KMS-11 (cell line): Measurements from ENCODE around the gene DOCK7.

ENCODE experiments used
- H2AFZ ChIP-seq: fragments of 200-600 bp; sonication (generic); 2 replicates; pipeline ENCODE4 v1.6.1; 2016; ENCODE audit warnings: antibody characterized with exemption, mixed run types, low read depth
- H3K27ac ChIP-seq: fragments of 200-600 bp; sonication (generic); 2 replicates; pipeline ENCODE4 v1.6.1; 2016; ENCODE audit warnings: mild to moderate bottlenecking, mixed run types
- H3K27me3 ChIP-seq: fragments of 200-600 bp; sonication (generic); 2 replicates; pipeline ENCODE4 v1.6.1; 2017; ENCODE audit warnings: mild to moderate bottlenecking, low read depth, mixed run types, moderate library complexity; ENCODE audit not compliant: insufficient read depth
- H3K36me3 ChIP-seq: fragments of 200-600 bp; sonication (generic); 2 replicates; pipeline ENCODE4 v1.6.1; 2017; ENCODE audit warnings: mild to moderate bottlenecking, mixed run types; ENCODE audit not compliant: insufficient read depth
- H3K4me1 ChIP-seq: fragments of 200-600 bp; sonication (generic); 2 replicates; pipeline ENCODE4 v1.6.1; 2016; ENCODE audit warnings: mild to moderate bottlenecking, low read depth, mixed run types; ENCODE audit not compliant: poor library complexity, severe bottlenecking
- H3K4me2 ChIP-seq: fragments of 200-600 bp; sonication (generic); 2 replicates; pipeline ENCODE4 v1.7.0; 2016; ENCODE audit warnings: mild to moderate bottlenecking, mixed run types
- H3K4me3 ChIP-seq: fragments of 200-600 bp; sonication (generic); IDR thresholded peaks from 2 replicates; pipeline ENCODE4 v1.6.1; 2017; ENCODE audit warnings: low read depth, low read length, mixed read lengths; ENCODE audit not compliant: insufficient read depth
- H3K79me2 ChIP-seq: fragments of 200-600 bp; sonication (generic); 2 replicates; pipeline ENCODE4 v1.6.1; 2016; ENCODE audit warnings: low read depth, mixed run types; ENCODE audit not compliant: insufficient read depth
- H3K9ac ChIP-seq: fragments of 200-600 bp; sonication (generic); 2 replicates; pipeline ENCODE4 v1.6.1; 2016; ENCODE audit warnings: mild to moderate bottlenecking, mixed run types
- H4K20me1 ChIP-seq: fragments of 200-600 bp; sonication (generic); 2 replicates; pipeline ENCODE4 v1.6.1; 2016; ENCODE audit warnings: mild to moderate bottlenecking, mixed run types; ENCODE audit not compliant: insufficient read depth
- CTCF ChIP-seq: fragments of 200-600 bp; sonication (generic); conservative IDR thresholded peaks from 2 replicates; pipeline ENCODE4 v1.6.1; 2017; ENCODE audit warnings: low read depth, mild to moderate bottlenecking, antibody characterized with exemption, low read length, moderate library complexity, mixed read lengths

The DOCK7 gene

GRCh38 chr1:62500210-62500609 lies 188.0 kb downstream of the DOCK7 start:
- Histone ChIP-seq H3K4me2 (no peak overlapping the region), H3K4me1 (no peaks in the 10 kb centered on the region), H3K36me3 (no peaks in the 10 kb centered on the region), H4K20me1 (no peaks in the 10 kb centered on the region), H3K79me2 (no peaks in the 10 kb centered on the region), H2AFZ (no peak overlapping the region), H3K9ac (no peak overlapping the region), H3K4me3 (no peak overlapping the region), H3K27me3 (no peaks in the 10 kb centered on the region), H3K27ac (no peak overlapping the region)
- no peak for TF ChIP-seq CTCF

DNA sequence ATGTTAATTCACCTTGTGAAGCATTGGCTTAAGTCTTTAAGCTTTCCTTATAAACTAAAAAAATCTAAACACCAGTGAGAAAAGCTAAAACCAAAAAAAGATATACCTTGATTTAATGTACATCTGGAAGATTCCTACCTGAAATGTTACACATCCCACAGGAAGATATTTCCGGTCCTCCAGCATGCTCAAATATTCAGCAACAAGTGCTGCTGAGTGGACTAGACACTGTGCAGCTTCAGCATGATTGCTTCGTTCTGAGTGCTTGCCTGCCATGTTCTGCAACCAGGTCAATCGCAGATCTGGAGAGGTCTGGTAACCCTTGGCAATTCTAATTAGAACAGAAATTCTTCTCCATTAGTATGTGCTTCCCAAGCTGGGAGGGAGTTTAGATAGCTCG lies 194.0 kb downstream of the DOCK7 start:
- H3K79me2 ChIP-seq: no peaks in the 10 kb centered on the region
- H4K20me1 ChIP-seq: no peaks in the 10 kb centered on the region
- no peak overlapping the region for H3K27ac ChIP-seq
- no peak overlapping the region for H3K9ac ChIP-seq
- H3K27me3 ChIP-seq: no peaks in the 10 kb centered on the region
- H3K4me3 ChIP-seq: no peak overlapping the region
- no peaks in the 10 kb centered on the region for H3K4me1 ChIP-seq
- no peaks in the 10 kb centered on the region for H3K36me3 ChIP-seq
- no peak for TF ChIP-seq CTCF
- no peak overlapping the region for H3K4me2 ChIP-seq
- H2AFZ ChIP-seq: no peak overlapping the region

DNA sequence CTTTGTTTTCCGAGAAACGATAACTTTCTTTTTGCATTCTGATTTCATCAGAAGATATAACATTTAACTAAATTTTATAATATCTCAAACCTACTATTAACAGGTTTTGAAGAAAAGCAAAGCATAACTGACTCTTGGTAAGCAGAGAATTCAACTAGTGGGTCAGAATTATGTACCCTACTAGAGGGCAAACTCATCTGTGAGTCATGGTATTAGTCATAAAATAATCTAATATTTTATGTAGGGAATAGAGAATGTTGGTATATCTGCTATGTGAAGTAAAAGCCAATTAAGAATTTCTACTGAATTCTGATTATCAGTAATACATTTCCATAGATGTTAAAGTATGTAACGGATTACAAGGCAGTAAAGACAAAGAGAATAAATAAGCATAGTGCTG lies 194.5 kb downstream of the DOCK7 start:
- Histone ChIP-seq H3K4me1 (no peaks in the 10 kb centered on the region), H3K9ac (no peak overlapping the region), H3K27ac (no peak overlapping the region), H3K36me3 (no peaks in the 10 kb centered on the region), H3K4me2 (no peak overlapping the region), H3K79me2 (no peaks in the 10 kb centered on the region), H3K4me3 (no peak overlapping the region), H2AFZ (no peak overlapping the region), H4K20me1 (no peaks in the 10 kb centered on the region), H3K27me3 (no peaks in the 10 kb centered on the region)
- no peak for TF ChIP-seq CTCF

DNA sequence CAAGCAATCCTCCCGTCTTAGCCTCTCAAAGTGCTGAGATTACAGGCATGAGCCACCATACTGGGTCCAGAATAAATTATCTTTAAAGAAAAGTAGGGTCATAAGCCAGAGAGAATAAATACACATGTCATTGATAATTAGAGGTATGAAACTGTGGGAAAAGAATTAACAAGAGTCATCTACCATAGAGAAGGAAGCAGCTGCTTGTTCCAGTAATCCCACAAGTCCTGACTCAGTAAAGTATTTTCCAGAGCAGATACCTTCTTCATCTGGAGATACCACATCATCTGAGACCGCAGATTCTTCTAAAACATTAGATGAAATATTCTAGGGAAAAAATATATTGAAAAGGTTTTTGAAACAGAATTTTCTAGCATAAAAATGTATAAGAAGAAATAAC lies 195.7 kb downstream of the DOCK7 start:
- H4K20me1 ChIP-seq: no peaks in the 10 kb centered on the region
- no peak overlapping the region for H3K9ac ChIP-seq
- no peak overlapping the region for H2AFZ ChIP-seq
- H3K4me3 ChIP-seq: no peak overlapping the region
- no peaks in the 10 kb centered on the region for H3K4me1 ChIP-seq
- no peaks in the 10 kb centered on the region for H3K36me3 ChIP-seq
- no peak for TF ChIP-seq CTCF
- H3K4me2 ChIP-seq: no peak overlapping the region
- no peaks in the 10 kb centered on the region for H3K79me2 ChIP-seq
- no peak overlapping the region for H3K27ac ChIP-seq
- no peaks in the 10 kb centered on the region for H3K27me3 ChIP-seq

GRCh38 chr1:62487956-62488355 lies 200.2 kb downstream of the DOCK7 start:
- Histone ChIP-seq H3K4me3 (no peak overlapping the region), H4K20me1 (no peaks in the 10 kb centered on the region), H3K4me2 (no peak overlapping the region), H3K36me3 (no peaks in the 10 kb centered on the region), H3K9ac (no peak overlapping the region), H3K27ac (no peak overlapping the region), H3K4me1 (no peaks in the 10 kb centered on the region), H3K27me3 (no peaks in the 10 kb centered on the region), H2AFZ (no peak overlapping the region), H3K79me2 (no peaks in the 10 kb centered on the region)
- TF ChIP-seq CTCF: no peak
